HL-60 (cell line): Measurements from ENCODE around the gene ALDH9A1.

Experiments used
- DNase-seq, 2 experiments: peaks; one replicate each; pipeline ENCODE4 v3.0.0-alpha.2; 2010 to 2020; ENCODE audit warnings: low read depth in 1 of 2, low spot score in 1 of 2
- H3K27ac ChIP-seq: fragments of 250-450 bp; sonication (Bioruptor Pico); replicated peaks from 2 replicates; pipeline ENCODE4 v1.5.1; 2020; ENCODE audit warnings: mild to moderate bottlenecking, moderate library complexity
- H3K27me3 ChIP-seq: fragments of 250-450 bp; sonication (Bioruptor Pico); 2 replicates; pipeline ENCODE4 v1.5.1; 2021; ENCODE audit warnings: mild to moderate bottlenecking, moderate library complexity; ENCODE audit not compliant: insufficient read depth, poor library complexity, severe bottlenecking
- H3K4me3 ChIP-seq: replicated peaks from 2 replicates; pipeline ENCODE4 v1.5.1; 2011; ENCODE audit warnings: mild to moderate bottlenecking, control low read depth, low read length; ENCODE audit not compliant: insufficient read depth
- CTCF ChIP-seq: IDR thresholded peaks from one replicate; pipeline ENCODE4 v1.5.1; 2011; ENCODE audit warnings: low read length, control low read depth, inconsistent platforms; ENCODE audit not compliant: insufficient read depth
- GABPA ChIP-seq: IDR thresholded peaks from 2 replicates; pipeline ENCODE4 v1.6.1; 2012; ENCODE audit warnings: low read depth
- POLR2AphosphoS5 ChIP-seq: IDR thresholded peaks from 2 replicates; pipeline ENCODE4 v1.6.1; 2012; ENCODE audit warnings: low read depth
- SPI1 ChIP-seq: IDR thresholded peaks from 2 replicates; pipeline ENCODE4 v1.6.1; 2012; ENCODE audit warnings: low read depth, mild to moderate bottlenecking, borderline replicate concordance
- TF ChIP-seq, protein P1 (sequence below): IDR thresholded peaks from 2 replicates; pipeline ENCODE4 v1.6.1; 2012; ENCODE audit warnings: low read depth; ENCODE audit not compliant: insufficient replicate concordance

The ALDH9A1 gene

DNA sequence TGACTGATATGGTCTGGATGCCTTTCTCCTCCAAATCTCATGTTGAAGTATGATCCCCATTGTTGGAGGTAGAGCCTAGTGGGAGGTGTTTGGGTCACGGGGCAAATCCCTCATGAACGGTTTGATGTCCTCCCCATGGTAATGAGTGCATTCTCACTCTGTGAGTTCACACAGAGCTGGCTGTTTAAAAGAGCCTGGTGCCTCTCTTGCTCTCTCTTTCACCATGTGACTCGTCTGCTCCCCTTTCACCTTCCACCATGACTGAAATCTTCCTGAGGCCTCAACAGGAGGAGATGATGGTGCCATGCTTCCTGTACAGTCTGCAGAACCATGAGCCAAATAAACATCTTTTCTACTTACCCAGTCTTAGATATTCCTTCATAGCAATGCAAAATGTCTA, 30.2 kb downstream of the ALDH9A1 start:
- no peak overlapping the region for H3K27ac ChIP-seq
- DNase-seq = no peak
- no peak for TF ChIP-seq POLR2AphosphoS5
- no peak for TF ChIP-seq CTCF
- TF ChIP-seq SPI1 = no peak
- TF ChIP-seq GABPA = no peak
- TF ChIP-seq, protein P1, sequence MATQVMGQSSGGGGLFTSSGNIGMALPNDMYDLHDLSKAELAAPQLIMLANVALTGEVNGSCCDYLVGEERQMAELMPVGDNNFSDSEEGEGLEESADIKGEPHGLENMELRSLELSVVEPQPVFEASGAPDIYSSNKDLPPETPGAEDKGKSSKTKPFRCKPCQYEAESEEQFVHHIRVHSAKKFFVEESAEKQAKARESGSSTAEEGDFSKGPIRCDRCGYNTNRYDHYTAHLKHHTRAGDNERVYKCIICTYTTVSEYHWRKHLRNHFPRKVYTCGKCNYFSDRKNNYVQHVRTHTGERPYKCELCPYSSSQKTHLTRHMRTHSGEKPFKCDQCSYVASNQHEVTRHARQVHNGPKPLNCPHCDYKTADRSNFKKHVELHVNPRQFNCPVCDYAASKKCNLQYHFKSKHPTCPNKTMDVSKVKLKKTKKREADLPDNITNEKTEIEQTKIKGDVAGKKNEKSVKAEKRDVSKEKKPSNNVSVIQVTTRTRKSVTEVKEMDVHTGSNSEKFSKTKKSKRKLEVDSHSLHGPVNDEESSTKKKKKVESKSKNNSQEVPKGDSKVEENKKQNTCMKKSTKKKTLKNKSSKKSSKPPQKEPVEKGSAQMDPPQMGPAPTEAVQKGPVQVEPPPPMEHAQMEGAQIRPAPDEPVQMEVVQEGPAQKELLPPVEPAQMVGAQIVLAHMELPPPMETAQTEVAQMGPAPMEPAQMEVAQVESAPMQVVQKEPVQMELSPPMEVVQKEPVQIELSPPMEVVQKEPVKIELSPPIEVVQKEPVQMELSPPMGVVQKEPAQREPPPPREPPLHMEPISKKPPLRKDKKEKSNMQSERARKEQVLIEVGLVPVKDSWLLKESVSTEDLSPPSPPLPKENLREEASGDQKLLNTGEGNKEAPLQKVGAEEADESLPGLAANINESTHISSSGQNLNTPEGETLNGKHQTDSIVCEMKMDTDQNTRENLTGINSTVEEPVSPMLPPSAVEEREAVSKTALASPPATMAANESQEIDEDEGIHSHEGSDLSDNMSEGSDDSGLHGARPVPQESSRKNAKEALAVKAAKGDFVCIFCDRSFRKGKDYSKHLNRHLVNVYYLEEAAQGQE = no peak
- H3K4me3 ChIP-seq = no peak overlapping the region
- no peaks in the 10 kb centered on the region for H3K27me3 ChIP-seq

DNA sequence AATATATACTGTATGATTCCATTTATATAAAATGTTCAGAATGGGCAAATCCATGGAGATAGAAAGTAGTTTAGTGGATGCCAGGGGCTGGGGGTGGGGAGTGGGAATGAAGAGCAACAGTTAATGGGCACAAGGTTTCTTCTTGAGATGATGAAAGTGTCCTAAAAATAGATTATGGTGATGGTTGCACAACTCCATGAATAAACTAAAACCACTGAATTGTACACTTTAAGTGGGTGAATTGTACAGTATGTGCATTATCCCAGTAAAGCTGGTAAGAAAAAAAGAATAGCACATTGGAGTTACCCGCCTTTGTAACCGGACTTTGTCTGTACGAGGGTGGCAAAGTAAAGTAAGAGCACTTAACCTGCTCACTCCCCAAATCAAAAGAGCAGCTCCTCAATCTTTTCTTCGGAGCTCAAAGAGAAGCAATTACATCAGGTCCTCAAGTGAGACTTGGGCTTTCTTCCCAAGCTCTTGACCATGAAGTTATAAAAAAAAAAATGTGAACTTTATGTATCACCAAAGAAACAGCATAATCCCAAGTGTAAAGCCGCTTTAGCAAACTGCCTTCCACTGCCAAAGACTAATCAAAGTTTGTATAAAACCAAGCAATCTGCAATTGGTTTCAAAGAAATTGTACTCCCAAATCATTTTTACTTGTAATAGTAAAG, 32.1 kb downstream of the ALDH9A1 start:
- no peak overlapping the region for H3K4me3 ChIP-seq
- TF ChIP-seq SPI1 (no peak), GABPA (no peak), CTCF (no peak), POLR2AphosphoS5 (no peak)
- TF ChIP-seq, protein P1 = no peak
- H3K27ac ChIP-seq = no peak overlapping the region; the same call in 1 of the 2 replicates
- DNase-seq = peak in 1 of 2 experiments; percentile 3
- no peaks in the 10 kb centered on the region for H3K27me3 ChIP-seq

- no peaks in the 10 kb centered on the region for H3K27me3 ChIP-seq
- no peak overlapping the region for H3K4me3 ChIP-seq
- DNase-seq = no peak
- H3K27ac ChIP-seq = no peak overlapping the region
- no peak for TF ChIP-seq SPI1
- TF ChIP-seq POLR2AphosphoS5 = no peak
- TF ChIP-seq, protein P1 = no peak
- no peak for TF ChIP-seq GABPA
- no peak for TF ChIP-seq CTCF
These were observed 36.2 kb downstream of the ALDH9A1 start for GRCh38 chr1:165662186-165662585.
